GM21390 (cell line): Measurements from ENCODE around the gene RAI1.
A peak's percentile ranks its signal among the peaks of the same experiment; 100 is the strongest.

ENCODE experiments used
- ATAC-seq: cut with Tn5 transposase; IDR thresholded peaks from one replicate; pipeline ENCODE4 v1.9.1; 2021; ENCODE audit not compliant: unreplicated experiment

RAI1 gene

GRCh38 chr17:17714261-17714866 is 33.1 kb downstream of the RAI1 start:
- no peak for ATAC-seq

DNA sequence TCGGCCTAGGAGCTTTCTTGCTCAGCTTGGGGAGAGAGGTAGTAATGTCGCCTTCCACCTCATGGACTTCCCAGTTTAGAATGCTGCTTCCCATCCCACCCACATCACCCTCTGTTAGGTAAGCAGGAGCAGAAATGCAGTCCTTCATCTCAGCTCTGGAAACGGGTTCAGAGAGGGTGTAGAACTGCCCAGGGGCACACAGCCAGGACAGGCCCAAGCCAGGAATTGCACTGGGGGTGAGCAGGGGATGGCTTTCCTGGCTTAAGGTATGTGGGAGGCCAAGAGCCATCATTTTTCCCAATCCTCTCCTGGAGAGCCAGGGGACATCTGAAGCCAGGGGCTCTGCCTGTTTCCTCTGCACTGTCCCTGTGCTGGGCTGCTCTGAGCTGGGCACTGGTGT is 33.6 kb downstream of the RAI1 start:
- ATAC-seq = no peak

DNA sequence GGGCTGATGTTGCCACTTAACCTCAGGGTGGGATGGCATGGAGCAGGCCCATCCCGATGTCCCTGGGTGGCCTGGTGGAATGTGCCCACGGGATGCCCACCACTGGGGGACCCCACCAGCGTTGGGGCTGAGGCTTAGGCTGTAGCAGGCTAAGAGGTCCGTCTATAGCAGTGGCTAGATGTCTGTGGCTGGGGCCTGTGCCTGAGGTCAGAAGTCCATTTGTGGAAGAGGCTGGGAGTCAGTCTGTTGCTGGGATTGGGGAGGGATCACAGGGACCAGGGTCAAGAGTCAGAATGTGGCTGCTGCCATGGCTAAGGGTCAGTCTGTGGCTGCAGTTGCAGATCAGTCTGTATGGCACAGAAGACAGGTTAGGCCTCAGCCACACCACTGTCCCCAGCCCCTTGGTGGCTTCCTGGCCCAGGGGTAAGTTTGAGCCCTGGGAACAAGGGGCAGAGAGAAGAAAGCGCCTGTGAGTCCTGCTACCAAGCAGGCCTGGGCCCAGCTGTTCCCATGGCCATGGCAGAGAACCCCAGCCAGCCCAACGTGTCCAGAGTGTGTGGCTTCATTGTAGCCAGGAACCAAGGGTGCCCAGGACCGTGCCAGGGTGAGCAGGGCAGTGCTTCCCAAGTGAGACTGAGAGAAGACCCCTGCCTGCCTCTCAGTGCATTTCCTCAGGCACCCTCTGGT is 35.7 kb downstream of the RAI1 start:
- ATAC-seq = no peak

GRCh38 chr17:17718251-17718650 is 37.0 kb downstream of the RAI1 start:
- ATAC-seq = no peak

DNA sequence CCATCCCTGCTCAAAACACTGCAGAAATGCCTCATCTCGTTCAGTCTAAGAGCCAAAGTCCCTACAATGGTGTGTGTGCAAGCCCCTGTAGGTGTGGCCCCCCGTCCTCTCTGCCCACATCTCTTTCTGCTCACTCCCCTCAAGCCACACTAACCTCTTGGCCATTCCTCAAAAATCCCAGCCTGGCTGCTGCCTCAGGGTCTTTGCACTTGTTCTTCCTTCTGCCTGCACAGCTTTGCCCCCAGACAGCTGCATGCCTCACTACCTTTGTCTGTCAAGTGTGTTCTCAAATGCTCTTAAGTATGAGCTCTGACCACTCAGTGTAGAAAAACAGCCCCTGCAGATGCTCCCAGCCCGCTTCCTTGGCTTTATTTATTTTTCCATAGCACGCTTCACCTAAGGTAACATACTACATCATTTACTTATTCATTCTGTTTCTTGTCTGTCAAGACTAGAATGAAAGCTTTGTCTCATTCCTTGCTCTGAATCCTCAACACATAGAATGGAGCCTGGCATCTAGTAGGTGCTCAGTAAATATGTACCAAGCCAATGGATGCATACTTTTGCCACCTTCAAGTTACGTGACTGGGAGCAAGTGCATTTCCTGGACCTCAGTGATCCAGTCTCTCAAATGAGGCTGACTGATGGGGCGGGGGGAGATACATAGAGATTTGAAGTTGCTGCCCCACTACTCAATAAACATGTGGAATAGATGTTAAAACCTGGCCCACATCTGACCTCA is 38.1 kb downstream of the RAI1 start:
- no peak for ATAC-seq

DNA sequence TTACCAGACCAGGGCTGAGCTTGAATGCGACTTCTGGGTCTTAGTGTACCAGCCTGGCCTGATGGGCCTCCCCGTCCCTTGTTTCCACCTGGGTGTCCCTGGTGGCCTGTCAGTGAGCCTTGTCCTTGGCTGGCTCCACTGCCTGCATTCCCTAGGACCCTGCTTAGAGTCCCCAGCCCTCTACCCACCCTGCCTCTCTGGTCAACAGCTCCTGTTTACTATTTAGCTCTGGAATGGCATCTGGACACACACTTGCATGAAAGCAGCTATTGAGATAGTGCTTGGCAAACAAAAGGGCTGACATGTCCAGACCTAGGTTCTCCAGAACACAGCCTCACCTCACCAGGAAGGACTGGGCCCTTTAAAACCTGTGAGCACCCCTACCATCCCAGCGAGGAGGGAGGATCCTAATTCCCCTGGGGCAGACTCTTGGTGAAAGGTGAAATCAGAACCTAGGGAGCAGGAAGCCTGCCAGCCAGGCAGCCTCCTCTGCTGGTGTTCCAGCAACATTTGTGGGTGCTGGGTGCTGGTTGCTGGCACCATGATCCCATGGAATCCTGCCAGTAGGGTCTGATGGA is 38.8 kb downstream of the RAI1 start:
- no peak for ATAC-seq

DNA sequence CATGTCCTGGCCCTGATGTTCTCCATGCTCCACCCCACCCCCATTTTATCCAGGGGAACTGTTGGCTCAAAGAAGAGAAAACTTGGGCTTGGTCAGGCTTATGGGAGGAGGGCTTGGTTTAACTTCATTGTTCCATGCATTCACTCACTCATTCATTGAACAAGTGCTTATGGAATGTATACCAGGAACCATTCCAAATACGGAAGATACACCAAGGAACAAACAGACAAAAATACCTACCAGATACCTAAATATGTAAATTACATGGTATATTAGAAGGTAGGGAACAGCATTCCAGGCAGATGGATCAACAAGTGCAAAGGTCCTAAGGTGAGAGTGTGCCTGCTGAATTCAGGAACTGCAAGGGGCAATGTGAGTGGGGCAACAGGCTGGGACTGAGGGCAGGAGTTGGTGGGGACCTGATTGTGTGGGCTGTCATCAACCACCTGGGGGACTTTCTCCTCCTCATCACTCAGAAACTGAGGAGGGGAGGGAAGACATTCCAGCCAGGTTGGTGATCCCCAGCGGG is 39.9 kb downstream of the RAI1 start:
- no peak for ATAC-seq

DNA sequence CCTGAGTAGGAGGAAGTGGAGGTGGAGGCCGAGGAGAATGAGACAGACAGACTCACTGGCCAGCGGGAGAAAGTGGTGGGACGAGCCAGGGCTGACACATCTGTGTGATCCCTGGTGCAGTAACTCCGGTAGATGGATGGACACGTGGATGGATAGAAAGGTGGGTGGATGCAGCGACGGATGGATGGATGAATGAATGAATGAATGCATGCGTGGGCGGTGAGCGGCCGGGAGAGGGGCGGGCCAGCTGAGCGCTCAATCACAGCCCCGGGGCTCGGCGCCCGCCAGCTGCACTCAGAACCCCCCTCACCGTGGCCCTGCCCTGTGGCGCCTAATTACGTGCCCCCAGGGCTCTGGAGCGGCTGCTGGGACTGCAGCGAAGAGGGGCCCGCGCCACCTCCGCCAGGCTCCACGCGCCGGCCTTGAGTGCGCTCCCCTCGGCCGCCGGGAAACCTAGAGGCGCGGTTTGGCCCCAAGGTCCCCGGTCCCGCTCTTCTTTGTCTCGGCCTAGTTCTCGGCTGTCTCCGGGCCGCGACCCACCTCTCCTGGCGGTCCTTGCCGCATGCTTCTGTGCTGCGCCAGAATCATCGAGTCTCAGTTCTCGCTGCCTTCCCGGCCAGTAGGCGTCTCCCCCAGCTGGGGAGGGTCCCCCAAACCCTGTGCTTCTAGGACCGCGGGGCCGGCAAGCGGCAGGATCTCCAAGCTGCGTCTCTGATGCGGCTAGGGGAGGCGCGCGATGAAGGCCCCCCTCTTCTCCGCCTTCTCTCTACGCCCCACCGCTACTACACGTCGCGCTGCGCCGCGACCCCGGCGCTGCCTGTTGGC is 41.0 kb downstream of the RAI1 start:
- ATAC-seq = no peak

- no peak for ATAC-seq
Measured at GRCh38 chr17:17722906-17723353, 41.7 kb downstream of the RAI1 start.

DNA sequence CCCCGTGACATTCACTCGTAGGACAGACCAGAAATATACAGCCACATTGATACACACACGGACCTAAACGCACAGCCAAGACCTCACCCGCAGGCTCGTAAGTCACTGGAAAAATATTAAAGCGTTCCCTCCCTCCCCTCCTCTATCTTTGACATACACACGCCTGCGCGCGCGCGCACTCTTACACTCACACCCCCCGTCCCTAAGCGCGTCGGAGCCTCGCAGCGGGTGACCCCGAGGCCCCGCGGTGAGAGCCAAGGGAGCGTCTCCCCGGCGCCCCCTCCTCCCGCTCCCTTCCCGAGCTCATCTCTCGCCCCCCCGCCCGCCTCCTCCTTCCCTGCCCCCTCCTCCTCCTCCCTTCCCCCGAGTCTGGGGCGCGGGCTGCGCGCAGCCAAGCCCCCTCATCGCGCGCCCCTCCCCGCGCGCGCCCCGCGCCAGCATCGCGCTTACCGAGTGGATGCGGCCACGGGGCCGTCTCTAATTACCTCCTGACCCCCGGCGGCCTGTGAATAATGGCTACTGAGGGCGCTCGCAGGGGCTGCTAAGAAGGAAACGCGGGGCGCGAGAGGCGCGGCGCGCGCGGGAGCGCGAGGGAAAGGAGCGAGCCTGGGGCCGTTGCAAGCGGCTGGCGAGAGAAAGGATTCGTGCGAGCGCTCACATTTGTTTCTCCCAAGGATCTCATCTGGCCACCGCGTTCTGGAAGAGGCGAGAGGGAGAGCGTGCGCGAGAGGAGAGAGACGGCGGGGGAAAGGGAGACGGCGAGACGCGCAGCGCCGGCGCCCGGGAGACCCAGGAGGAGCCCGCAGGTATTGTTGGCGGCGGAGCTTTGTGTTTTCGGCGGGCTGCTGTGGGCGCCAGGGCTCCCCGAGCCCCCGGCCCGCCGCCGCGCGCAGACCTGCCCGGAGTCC is 42.4 kb downstream of the RAI1 start:
- no peak for ATAC-seq

DNA sequence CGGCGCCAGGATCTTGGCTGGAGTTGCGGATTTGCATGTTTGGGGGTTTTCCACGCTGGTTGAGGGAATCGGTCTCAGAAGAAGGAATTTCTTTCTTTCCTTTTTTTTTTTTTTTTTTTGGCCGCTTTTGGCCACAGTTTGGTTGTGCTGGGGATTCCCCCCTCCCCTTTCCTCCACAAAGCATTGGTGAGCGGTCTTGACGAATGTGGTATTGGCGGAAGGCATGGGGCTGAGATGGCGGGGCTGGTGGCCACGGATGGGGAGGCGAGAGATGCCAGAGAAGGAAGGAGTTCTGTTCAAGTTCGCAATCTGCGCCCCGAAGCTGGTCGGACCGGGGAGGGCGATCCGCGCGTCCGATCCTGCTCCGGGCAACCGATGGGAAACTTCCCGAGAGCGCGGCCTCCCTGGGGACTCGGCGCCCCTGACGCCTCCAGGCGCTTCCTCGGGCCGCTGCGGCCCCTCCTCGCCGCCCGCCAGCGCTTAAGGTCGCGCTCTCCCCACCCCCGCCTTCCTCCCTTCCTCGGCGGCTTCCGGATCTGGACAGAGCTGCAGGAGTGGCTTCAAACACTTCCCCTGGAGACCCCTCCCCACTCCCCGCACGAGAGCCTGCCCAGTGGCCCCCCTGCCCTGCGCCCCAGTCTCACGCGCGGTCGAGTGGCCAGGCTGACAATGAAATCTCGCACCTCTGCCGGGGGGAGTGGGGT is 43.2 kb downstream of the RAI1 start:
- peak; percentile 49 for ATAC-seq

- no peak for ATAC-seq
Measured at GRCh38 chr17:17725011-17725751, 43.9 kb downstream of the RAI1 start.

DNA sequence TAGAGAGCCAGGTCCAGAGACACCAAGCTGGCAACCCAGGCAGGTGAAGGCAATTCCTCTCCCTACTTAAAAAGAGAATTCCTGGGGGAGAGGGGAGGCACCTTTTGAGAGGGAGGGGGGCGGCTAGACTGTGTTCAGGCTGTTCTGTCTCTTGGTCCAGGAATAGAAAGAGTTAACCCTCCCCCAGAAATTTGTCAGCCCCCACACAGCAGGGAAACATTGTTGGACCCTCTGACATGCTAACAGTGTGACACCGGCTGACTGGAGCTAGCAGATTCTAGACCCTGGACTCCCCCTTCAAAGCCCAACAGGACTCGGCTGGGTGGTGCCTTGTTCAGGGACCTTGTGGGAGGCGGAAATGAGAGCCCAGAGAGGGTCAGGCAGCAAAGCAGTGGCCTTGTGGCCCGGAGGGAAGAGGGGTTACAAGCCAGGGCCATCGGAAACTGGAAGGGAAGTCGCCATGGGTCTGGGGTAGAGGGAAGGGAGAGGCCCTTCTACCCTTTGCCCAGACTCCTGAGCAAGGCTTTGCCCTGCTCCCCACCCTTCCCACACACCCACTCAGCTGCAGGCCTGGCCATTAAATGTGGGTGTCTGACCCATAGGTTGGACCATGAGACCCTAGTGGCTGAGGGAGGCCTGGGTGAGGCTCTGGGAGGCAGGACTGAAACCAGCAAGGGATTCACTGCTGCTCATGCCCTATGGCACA is 44.6 kb downstream of the RAI1 start:
- no peak for ATAC-seq

GRCh38 chr17:17726458-17727060 is 45.3 kb downstream of the RAI1 start:
- ATAC-seq = no peak

GRCh38 chr17:17727111-17727659 is 45.9 kb downstream of the RAI1 start:
- ATAC-seq = no peak

GRCh38 chr17:17728146-17728545 is 46.9 kb downstream of the RAI1 start:
- no peak for ATAC-seq
